Measurements from ENCODE around the gene MBD4. TPM values are rescaled to one million over a fixed set of nuclear protein-coding genes. Genes with fewer than 3 reads are reported as not detected.

MBD4 gene
- total RNA-seq, 1 experiment from 2014 or later: 11.4 TPM

DNA sequence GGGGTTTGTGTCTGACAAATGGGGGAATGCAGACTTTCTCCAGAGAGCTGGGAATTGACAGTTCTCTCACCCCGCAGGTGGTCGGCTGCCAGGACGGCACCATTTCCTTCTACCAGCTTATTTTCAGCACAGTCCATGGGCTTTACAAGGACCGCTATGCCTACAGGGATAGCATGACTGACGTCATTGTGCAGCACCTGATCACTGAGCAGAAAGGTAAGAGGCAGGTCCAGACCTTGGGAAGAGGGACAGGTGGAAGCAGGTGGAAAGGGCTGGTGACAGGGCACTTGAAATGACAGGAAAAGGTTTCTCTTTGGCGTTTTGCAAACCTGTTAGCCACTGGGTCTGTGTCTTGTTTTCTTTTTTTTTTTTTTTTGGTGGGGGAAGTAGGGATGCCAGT lies 36.8 kb upstream of the MBD4 start:
- Histone ChIP-seq H4K20me1 (ENCODE audit: low read length) (no peaks in the 10 kb centered on the region), H3F3A (ENCODE audit: low read length, unreplicated experiment) (no peaks in the 10 kb centered on the region), H3K9ac (ENCODE audit: low read length) (no peak overlapping the region), H3K9me2 (replicated peaks; ENCODE audit: low read length) (no peaks in the 10 kb centered on the region), H3K4me1 (ENCODE audit: insufficient read depth, low read length) (no peaks in the 10 kb centered on the region), H3K4me2 (ENCODE audit: low read length) (no peak overlapping the region), H3K9me3 (ENCODE audit: low read length) (no peaks in the 10 kb centered on the region), H3K36me3 (ENCODE audit: low read depth, low read length) (no peaks in the 10 kb centered on the region), H3K27me3 (ENCODE audit: low read length) (no peaks in the 10 kb centered on the region), H3K4me3 (ENCODE audit: low read length) (no peak overlapping the region), H2AFZ (ENCODE audit: low read length) (no peak overlapping the region), H3K79me2 (ENCODE audit: low read length) (no peaks in the 10 kb centered on the region), H3K27ac (ENCODE audit: low read length) (no peak overlapping the region)
- no TSS peak for BruUV-seq (replicated peaks)
- TF ChIP-seq, protein P1, sequence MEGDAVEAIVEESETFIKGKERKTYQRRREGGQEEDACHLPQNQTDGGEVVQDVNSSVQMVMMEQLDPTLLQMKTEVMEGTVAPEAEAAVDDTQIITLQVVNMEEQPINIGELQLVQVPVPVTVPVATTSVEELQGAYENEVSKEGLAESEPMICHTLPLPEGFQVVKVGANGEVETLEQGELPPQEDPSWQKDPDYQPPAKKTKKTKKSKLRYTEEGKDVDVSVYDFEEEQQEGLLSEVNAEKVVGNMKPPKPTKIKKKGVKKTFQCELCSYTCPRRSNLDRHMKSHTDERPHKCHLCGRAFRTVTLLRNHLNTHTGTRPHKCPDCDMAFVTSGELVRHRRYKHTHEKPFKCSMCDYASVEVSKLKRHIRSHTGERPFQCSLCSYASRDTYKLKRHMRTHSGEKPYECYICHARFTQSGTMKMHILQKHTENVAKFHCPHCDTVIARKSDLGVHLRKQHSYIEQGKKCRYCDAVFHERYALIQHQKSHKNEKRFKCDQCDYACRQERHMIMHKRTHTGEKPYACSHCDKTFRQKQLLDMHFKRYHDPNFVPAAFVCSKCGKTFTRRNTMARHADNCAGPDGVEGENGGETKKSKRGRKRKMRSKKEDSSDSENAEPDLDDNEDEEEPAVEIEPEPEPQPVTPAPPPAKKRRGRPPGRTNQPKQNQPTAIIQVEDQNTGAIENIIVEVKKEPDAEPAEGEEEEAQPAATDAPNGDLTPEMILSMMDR (conservative IDR thresholded peaks at IDR 0.05; ENCODE audit: low read depth, low read length): no peak
- TF ChIP-seq EZH2 (IDR thresholded peaks at IDR 0.05; ENCODE audit: low read length, unreplicated experiment) (no peak), EZH2phosphoT487 (IDR thresholded peaks at IDR 0.05; ENCODE audit: borderline replicate concordance, low read length) (no peak)
- ATAC-seq (no peak), DNase-seq (no peak)
- ChIA-PET POLR2A (ENCODE audit: unreplicated experiment) (no interaction called here), CTCF (no interaction called here)
- intact Hi-C loops (cut with micrococcal nuclease): no loop called here

DNA sequence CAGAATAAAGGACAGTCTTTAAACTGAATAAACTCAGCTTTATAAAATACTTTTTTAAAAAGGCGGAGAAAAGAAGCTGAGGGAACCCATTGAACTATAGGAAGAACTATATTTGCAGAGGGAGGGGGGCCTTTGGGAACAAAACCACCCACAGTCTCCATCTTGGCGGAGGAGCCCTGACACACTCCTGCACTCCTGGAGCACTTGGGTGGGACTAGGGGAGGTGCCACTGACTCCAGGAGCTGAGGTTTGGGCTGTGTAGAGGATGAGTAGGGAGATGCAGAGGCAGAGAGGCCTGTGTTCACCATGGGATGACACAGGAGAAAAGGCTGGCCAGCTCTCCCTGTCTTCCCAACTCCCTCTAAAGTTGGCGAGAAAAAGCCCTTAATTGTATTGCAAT lies 36.1 kb upstream of the MBD4 start:
- H3K79me2 ChIP-seq (ENCODE audit: low read length): no peaks in the 10 kb centered on the region
- H3K36me3 ChIP-seq (ENCODE audit: low read depth, low read length): no peaks in the 10 kb centered on the region
- POLR2A ChIA-PET (ENCODE audit: unreplicated experiment): no interaction called here
- intact Hi-C loops (cut with micrococcal nuclease): no loop called here
- no peak overlapping the region for H3K4me3 ChIP-seq (ENCODE audit: low read length)
- no peaks in the 10 kb centered on the region for H3K9me2 ChIP-seq (replicated peaks; ENCODE audit: low read length)
- no peak overlapping the region for H3K9ac ChIP-seq (ENCODE audit: low read length)
- no peak for DNase-seq
- H3F3A ChIP-seq (ENCODE audit: low read length, unreplicated experiment): no peaks in the 10 kb centered on the region
- no peaks in the 10 kb centered on the region for H3K9me3 ChIP-seq (ENCODE audit: low read length)
- no TSS peak for BruUV-seq (replicated peaks)
- H3K4me1 ChIP-seq (ENCODE audit: insufficient read depth, low read length): no peaks in the 10 kb centered on the region
- H3K4me2 ChIP-seq (ENCODE audit: low read length): no peak overlapping the region
- H3K27me3 ChIP-seq (ENCODE audit: low read length): no peaks in the 10 kb centered on the region
- CTCF ChIA-PET: interaction anchor here (0.6 kb wide), 1 partner anchor 14 kb away, joined by 3 read pairs; no protein-coding TSS in a partner anchor
- no peaks in the 10 kb centered on the region for H4K20me1 ChIP-seq (ENCODE audit: low read length)
- H3K27ac ChIP-seq (ENCODE audit: low read length): no peak overlapping the region
- no peak for ATAC-seq
- TF ChIP-seq, protein P1 (conservative IDR thresholded peaks at IDR 0.05; ENCODE audit: low read depth, low read length): no peak
- TF ChIP-seq EZH2phosphoT487 (IDR thresholded peaks at IDR 0.05; ENCODE audit: borderline replicate concordance, low read length) (no peak), EZH2 (IDR thresholded peaks at IDR 0.05; ENCODE audit: low read length, unreplicated experiment) (no peak)
- H2AFZ ChIP-seq (ENCODE audit: low read length): no peak overlapping the region

DNA sequence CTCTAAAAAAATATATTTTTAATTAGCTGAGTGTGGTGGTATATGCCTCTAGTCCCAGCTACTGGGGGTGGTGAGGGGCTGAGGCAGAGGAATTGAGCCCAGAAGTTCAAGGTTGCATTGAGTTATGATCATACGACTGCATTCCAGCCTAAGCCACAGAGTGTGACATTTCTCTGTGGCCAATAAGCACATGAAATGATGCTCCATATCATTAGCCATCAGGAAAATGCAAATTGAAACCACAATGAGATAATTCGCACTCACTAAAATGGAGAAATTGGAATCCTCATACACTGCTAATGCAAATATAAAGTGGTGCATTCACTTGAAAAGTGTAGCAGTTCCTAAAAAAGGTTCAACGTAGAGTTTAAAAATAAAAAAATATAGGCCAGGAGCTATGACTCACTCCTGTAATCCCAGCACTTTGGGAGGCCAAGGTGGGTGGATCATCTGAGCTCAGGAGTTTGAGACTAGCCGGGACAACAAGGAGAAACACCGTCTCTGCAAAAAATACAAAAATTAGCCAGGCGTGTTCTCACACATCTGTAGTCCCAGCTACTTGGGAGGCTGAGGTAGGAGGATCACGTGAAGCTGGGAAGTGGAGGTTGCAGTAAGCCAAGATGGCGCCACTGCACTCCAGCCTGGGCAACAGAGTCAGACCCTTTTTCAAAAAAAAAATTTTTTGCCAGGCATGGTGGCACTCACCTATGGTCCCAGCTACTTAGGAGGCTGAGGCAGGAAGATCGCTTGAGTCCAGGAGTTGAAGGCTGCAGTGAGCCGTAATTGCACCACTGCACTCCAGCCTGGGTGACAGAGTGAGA lies 35.4 kb upstream of the MBD4 start:
- H3K79me2 ChIP-seq (ENCODE audit: low read length): no peaks in the 10 kb centered on the region
- H3K9me3 ChIP-seq (ENCODE audit: low read length): no peaks in the 10 kb centered on the region
- CTCF ChIA-PET: no interaction called here
- no peaks in the 10 kb centered on the region for H3K9me2 ChIP-seq (replicated peaks; ENCODE audit: low read length)
- TF ChIP-seq, protein P1 (conservative IDR thresholded peaks at IDR 0.05; ENCODE audit: low read depth, low read length): no peak
- TF ChIP-seq EZH2phosphoT487 (IDR thresholded peaks at IDR 0.05; ENCODE audit: borderline replicate concordance, low read length): no peak
- TF ChIP-seq EZH2 (IDR thresholded peaks at IDR 0.05; ENCODE audit: low read length, unreplicated experiment): no peak
- no peaks in the 10 kb centered on the region for H3K4me1 ChIP-seq (ENCODE audit: insufficient read depth, low read length)
- POLR2A ChIA-PET (ENCODE audit: unreplicated experiment): no interaction called here
- ATAC-seq (no peak), DNase-seq (no peak)
- H3K27ac ChIP-seq (ENCODE audit: low read length): no peak overlapping the region
- no peaks in the 10 kb centered on the region for H3F3A ChIP-seq (ENCODE audit: low read length, unreplicated experiment)
- H4K20me1 ChIP-seq (ENCODE audit: low read length): no peaks in the 10 kb centered on the region
- H3K9ac ChIP-seq (ENCODE audit: low read length): no peak overlapping the region
- H3K27me3 ChIP-seq (ENCODE audit: low read length): no peaks in the 10 kb centered on the region
- H3K4me3 ChIP-seq (ENCODE audit: low read length): no peak overlapping the region
- no TSS peak for BruUV-seq (replicated peaks)
- no peaks in the 10 kb centered on the region for H3K36me3 ChIP-seq (ENCODE audit: low read depth, low read length)
- H2AFZ ChIP-seq (ENCODE audit: low read length): no peak overlapping the region
- intact Hi-C loops (cut with micrococcal nuclease): no loop called here
- H3K4me2 ChIP-seq (ENCODE audit: low read length): no peak overlapping the region
